Lung (tissue), 12 donors: Measurements from ENCODE around the gene LAP3. TPM values are rescaled to one million over a fixed set of nuclear protein-coding genes. Genes with fewer than 3 reads are reported as not detected.

Experiments
- ATAC-seq: fragments of 200-7000 bp; cut with Tn5 transposase; one replicate; pipeline ENCODE4 v1.9.1; 2020; ENCODE audit warnings: moderate number of reproducible peaks; ENCODE audit not compliant: insufficient read depth, low FRiP score
- DNase-seq, 3 donors: peaks; one replicate each; pipeline ENCODE4 v3.0.0-alpha.2; 2013 to 2017
- H3K27ac ChIP-seq, 2 donors: one replicate each; pipeline ENCODE4 v1.5.1; 2013; ENCODE audit warnings: mild to moderate bottlenecking in 2 of 2, moderate library complexity in 2 of 2, control low read depth in 1 of 2, inconsistent platforms in 1 of 2, low read depth in 1 of 2, low read length in 1 of 2
- H3K27me3 ChIP-seq, 3 donors: one replicate each; pipeline ENCODE4 v1.5.1; 2013; ENCODE audit warnings: low read length in 2 of 3; ENCODE audit not compliant: control insufficient read depth in 3 of 3, insufficient read depth in 3 of 3
- H3K36me3 ChIP-seq, 4 donors: one replicate each; pipeline ENCODE4 v1.5.1; 2013; ENCODE audit warnings: low read length in 4 of 4, mild to moderate bottlenecking in 1 of 4, moderate library complexity in 1 of 4; ENCODE audit not compliant: control insufficient read depth in 4 of 4, insufficient read depth in 4 of 4
- H3K4me1 ChIP-seq, 5 donors: one replicate each; pipeline ENCODE4 v1.5.1; 2013; ENCODE audit warnings: low read length in 5 of 5, mild to moderate bottlenecking in 2 of 5, moderate library complexity in 1 of 5; ENCODE audit not compliant: control insufficient read depth in 5 of 5, insufficient read depth in 5 of 5
- H3K4me3 ChIP-seq: one replicate; pipeline ENCODE4 v1.5.1; 2013; ENCODE audit warnings: mild to moderate bottlenecking, control low read depth, moderate library complexity
- H3K9ac ChIP-seq, 2 donors: one replicate each; pipeline ENCODE4 v1.5.1; 2013; ENCODE audit warnings: low read length in 2 of 2, control low read depth in 1 of 2; ENCODE audit not compliant: insufficient read depth in 1 of 2
- H3K9me3 ChIP-seq, 4 donors: one replicate each; pipeline ENCODE4 v1.5.1; 2013; ENCODE audit warnings: low read length in 3 of 4, mild to moderate bottlenecking in 1 of 4, moderate library complexity in 1 of 4; ENCODE audit not compliant: control insufficient read depth in 4 of 4, insufficient read depth in 3 of 4
- CTCF ChIP-seq: IDR thresholded peaks from 2 replicates; pipeline ENCODE4 v1.5.1; 2012; ENCODE audit warnings: mild to moderate bottlenecking; ENCODE audit errors: control extremely low read depth, extremely low read depth
- WGBS, 2 donors: extraction: QIAGEN DNeasy Blood & Tissue Kit; methylation state at CpG; one replicate each; pipeline ENCODE4 v1.1.7; 2013; 5-methylcytosine and 5-hydroxymethylcytosine counted together
- polyA plus RNA-seq, 2 donors: library from polyadenylated mRNA; stranded (reverse); fragments of 200-250 nt; gene quantifications; one replicate each; pipeline ENCODE4 v1.2.1, GENCODE V29; 2013
- total RNA-seq, 2 donors: library from RNA; depleted of rRNA in 1 of 2; stranded (reverse); fragments of >200 nt in 1 of 2; gene quantifications; one replicate each; pipeline ENCODE4 v1.2.1, GENCODE V29; 2014 to 2021
- donor health status: control.
- donor health status: control.
- donor health status: Bipolar disorder and iron deficiency.
- donor health status: healthy.
- donor health status: DM: yes; HTN: yes; CAD: no.

Gene LAP3
- total and polyA plus RNA-seq, 4 donors = 30.7 to 185 (median 104) TPM

GRCh38 chr4:17584521-17585213 lies 7.7 kb downstream of the LAP3 start:
- TF ChIP-seq CTCF = no peak
- peaks cover 0 to 3% (median 0%) of the 10 kb centered on the region in 5 donors for H3K4me1 ChIP-seq
- no peaks in the 10 kb centered on the region for H3K27me3 ChIP-seq
- no peak overlapping the region for H3K4me3 ChIP-seq
- 87 to 92% methylated on average over 10 of the region's 10 CpGs for WGBS, 2 donors
- DNase-seq (no peak), ATAC-seq (no peak)
- H3K27ac ChIP-seq = no peak overlapping the region
- no peaks in the 10 kb centered on the region for H3K9me3 ChIP-seq
- H3K36me3 ChIP-seq = peaks cover 24 to 40% (median 38%) of the 10 kb centered on the region in 4 donors
- H3K9ac ChIP-seq = no peak overlapping the region

- no peak for TF ChIP-seq CTCF
- Histone ChIP-seq H3K9ac (no peak overlapping the region), H3K9me3 (no peaks in the 10 kb centered on the region), H3K36me3 (peaks cover 23 to 51% (median 37%) of the 10 kb centered on the region in 4 donors), H3K27me3 (no peaks in the 10 kb centered on the region), H3K27ac (no peak overlapping the region), H3K4me3 (no peak overlapping the region), H3K4me1 (peaks cover 0 to 3% (median 0%) of the 10 kb centered on the region in 5 donors)
- 91 to 95% methylated on average over 9 of the region's 9 CpGs for WGBS, 2 donors
- DNase-seq = no peak
- no peak for ATAC-seq
Measured at GRCh38 chr4:17587094-17587822, 10.3 kb downstream of the LAP3 start.

GRCh38 chr4:17589355-17589754 lies 12.4 kb downstream of the LAP3 start:
- no peaks in the 10 kb centered on the region for H3K9me3 ChIP-seq
- H3K36me3 ChIP-seq = peaks cover 13 to 40% (median 34%) of the 10 kb centered on the region in 4 donors

More at GRCh38 chr4:17589355-17589754, 12.4 kb downstream of the LAP3 start:
- H3K4me3 ChIP-seq = no peak overlapping the region
- ATAC-seq (no peak), DNase-seq (no peak)
- WGBS, 2 donors = 94 to 98% methylated on average over 3 of the region's 3 CpGs
- no peaks in the 10 kb centered on the region for H3K27me3 ChIP-seq
- H3K27ac ChIP-seq = no peak overlapping the region
- TF ChIP-seq CTCF = no peak
- H3K4me1 ChIP-seq = peaks cover 0 to 2% (median 0%) of the 10 kb centered on the region in 5 donors
- H3K9ac ChIP-seq = no peak overlapping the region
